NT2/D1 (cell line): Measurements from ENCODE around the gene TPSAB1.

Source experiments
- SUZ12 ChIP-seq: IDR thresholded peaks from 2 replicates; pipeline ENCODE4 v1.6.1; 2011; ENCODE audit not compliant: insufficient read length, insufficient read depth; ENCODE audit errors: extremely low read depth
- YY1 ChIP-seq: IDR thresholded peaks from 2 replicates; pipeline ENCODE4 v1.6.1; 2011; ENCODE audit not compliant: insufficient read length, insufficient read depth
- ZNF274 ChIP-seq: IDR thresholded peaks from 2 replicates; pipeline ENCODE4 v1.6.1; 2011; ENCODE audit warnings: mild to moderate bottlenecking, low read depth, low read length

GRCh38 chr16:1209081-1209480 lies 31.4 kb upstream of the TPSAB1 start:
- TF ChIP-seq ZNF274 (no peak), YY1 (no peak), SUZ12 (no peak)
